HG03342 (cell line): Measurements from ENCODE around the gene VIPR2.

Experiments used
- ATAC-seq: cut with Tn5 transposase; IDR thresholded peaks from one replicate; pipeline ENCODE4 v1.9.1; 2021; ENCODE audit warnings: mild to moderate bottlenecking, moderate library complexity; ENCODE audit not compliant: unreplicated experiment

The VIPR2 gene

GRCh38 chr7:159158125-159158887 is 13.6 kb upstream of the VIPR2 start:
- ATAC-seq = no peak

- ATAC-seq = no peak
Measured at GRCh38 chr7:159157714-159158113, 13.0 kb upstream of the VIPR2 start.

- no peak for ATAC-seq
Measured at GRCh38 chr7:159156436-159157245, 12.0 kb upstream of the VIPR2 start.

- no peak for ATAC-seq
Measured at GRCh38 chr7:159155410-159155809, 10.7 kb upstream of the VIPR2 start.

GRCh38 chr7:159154243-159154642 is 9.6 kb upstream of the VIPR2 start:
- no peak for ATAC-seq

- ATAC-seq = no peak
Measured at GRCh38 chr7:159153511-159153910, 8.8 kb upstream of the VIPR2 start.

- ATAC-seq = no peak
Measured at GRCh38 chr7:159152816-159153215, 8.1 kb upstream of the VIPR2 start.

GRCh38 chr7:159151231-159151630 is 6.6 kb upstream of the VIPR2 start:
- no peak for ATAC-seq

- ATAC-seq = no peak
Measured at GRCh38 chr7:159149488-159149887, 4.8 kb upstream of the VIPR2 start.

- no peak for ATAC-seq
Measured at GRCh38 chr7:159148430-159149395, 4.0 kb upstream of the VIPR2 start.

GRCh38 chr7:159147687-159148086 is 3.0 kb upstream of the VIPR2 start:
- no peak for ATAC-seq

GRCh38 chr7:159147246-159147645 is 2.6 kb upstream of the VIPR2 start:
- ATAC-seq = no peak

GRCh38 chr7:159146084-159146858 is 1.6 kb upstream of the VIPR2 start:
- ATAC-seq = no peak

GRCh38 chr7:159145490-159145855 is 806 bp upstream of the VIPR2 start:
- no peak for ATAC-seq

GRCh38 chr7:159143780-159144757 is 598 bp downstream of the VIPR2 start:
- ATAC-seq = no peak

GRCh38 chr7:159142730-159143129 is 1.9 kb downstream of the VIPR2 start:
- no peak for ATAC-seq

GRCh38 chr7:159142199-159142598 is 2.5 kb downstream of the VIPR2 start:
- ATAC-seq = no peak

- no peak for ATAC-seq
Measured at GRCh38 chr7:159141660-159142059, 3.0 kb downstream of the VIPR2 start.

GRCh38 chr7:159141167-159141566 is 3.5 kb downstream of the VIPR2 start:
- no peak for ATAC-seq
